Stimulated activated CD4-positive, alpha-beta T cell treated with anti-CD3 and anti-CD28 coated beads, Interleukin-12 subunit alpha, Interleukin-12 subunit beta, amount 100 ng/mL, for 48 hours (primary cell): ENCODE measurements around the gene DLGAP1.
"Not testable (repeated sequence)": the region's sequence is repeated elsewhere in the genome, so short reads cannot be mapped to it uniquely, and the experiment has no call there.

Source experiments
- DNase-seq, 3 donors: peaks; one replicate each; pipeline ENCODE4 v3.0.0-alpha.2; 2020; ENCODE audit warnings: low read depth in 2 of 3, low spot score in 1 of 3

The DLGAP1 gene

GRCh38 chr18:4455113-4455811, at the start of gene DLGAP1:
DLGAP1 (minus strand) TSS chr18:4455307.
- DNase-seq, result no peak

DNA sequence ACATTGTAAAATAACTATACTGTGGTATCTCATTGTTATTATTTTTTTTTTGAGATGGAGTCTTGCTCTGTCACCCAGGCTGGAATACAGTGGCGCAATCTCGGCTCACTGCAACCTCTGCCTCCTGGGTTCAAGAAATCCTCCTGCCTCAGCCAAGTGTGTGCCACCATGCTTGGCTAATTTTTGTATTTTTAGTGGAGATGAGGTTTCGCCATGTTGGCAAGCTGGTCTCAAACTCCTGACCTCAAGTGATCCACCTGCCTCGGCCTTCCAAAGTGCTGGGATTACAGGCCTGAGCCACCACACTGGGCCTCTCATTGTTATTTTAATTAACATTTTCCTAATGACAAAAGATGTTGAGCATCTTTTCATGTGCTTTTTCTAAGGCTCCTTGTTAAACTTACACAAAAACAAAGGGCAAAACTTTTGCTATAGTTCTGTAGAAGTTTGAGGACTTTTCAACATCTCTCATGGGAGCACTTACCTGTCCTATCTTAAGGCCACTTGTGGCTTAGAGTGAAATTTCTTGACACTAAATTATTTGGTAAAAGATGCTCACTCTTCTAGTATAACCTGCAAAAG, 39.7 kb upstream of the DLGAP1 start:
- DNase-seq, result not testable (repeated sequence)

DNA sequence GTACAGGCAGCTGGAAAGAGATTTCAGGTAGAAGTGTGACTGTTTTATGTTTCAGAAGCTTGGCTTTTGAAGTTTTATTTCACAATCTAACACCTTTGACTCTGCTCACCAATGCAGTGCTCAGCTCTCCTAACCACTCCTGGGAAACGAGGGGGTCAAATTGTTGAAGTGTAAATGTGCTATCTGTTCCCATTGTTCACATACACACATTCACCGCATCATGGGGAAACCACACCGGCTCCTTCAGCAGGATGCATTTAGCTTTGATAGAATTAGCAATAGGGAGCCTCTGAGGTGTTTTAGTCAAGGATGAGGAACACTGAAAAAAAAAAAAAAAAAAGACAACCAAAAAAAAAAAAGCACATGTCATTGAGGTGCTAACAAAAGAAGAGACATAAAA, 13.4 kb upstream of the DLGAP1 start:
- no peak for DNase-seq

DNA sequence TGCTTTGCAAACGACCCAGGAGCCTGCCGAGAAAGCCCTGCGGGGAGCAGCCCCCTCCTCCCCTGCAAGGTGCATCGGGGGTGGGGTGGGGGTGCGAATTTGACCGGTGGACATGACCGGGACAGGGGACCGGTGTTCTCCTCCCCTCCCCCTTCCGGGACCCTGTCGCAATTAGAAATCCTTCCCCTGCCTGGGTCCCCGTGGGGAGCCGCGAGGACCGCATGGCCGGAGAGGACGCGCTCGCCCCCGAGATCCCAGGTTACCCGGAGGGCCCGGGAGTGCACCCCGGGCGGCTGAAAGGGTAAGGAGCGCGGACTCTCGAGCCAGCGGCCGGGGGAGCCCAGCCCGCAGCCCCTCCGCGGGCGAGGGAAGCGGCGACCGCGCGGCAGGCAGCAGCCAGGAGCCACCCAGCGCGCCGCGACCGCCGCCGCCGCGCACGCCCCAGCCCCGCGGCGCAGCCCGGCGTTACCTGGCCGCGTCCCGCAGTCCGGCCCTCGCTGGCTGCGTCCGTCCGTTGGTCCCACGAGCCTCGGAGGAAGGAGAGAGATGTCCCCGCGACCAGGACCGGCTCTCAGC, 482 bp downstream of the DLGAP1 start:
- DNase-seq, result no peak

GRCh38 chr18:4453874-4454536, 1.1 kb downstream of the DLGAP1 start:
- DNase-seq, result no peak

DNA sequence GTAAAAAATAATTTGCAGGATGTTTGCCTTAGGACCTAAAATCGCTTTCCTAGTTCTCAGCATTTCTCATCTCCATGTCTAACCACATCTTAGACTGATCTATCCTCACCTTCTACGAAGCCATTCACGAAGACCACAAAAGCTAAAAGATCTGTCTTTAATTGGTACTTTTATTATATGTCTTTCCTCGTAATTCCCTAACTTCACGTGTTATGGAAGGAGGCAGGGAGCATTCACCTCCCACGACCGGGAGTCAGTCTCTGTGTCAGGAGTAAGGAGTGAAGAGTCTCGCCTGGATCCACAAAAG, 1.6 kb downstream of the DLGAP1 start:
- DNase-seq, result no peak

DNA sequence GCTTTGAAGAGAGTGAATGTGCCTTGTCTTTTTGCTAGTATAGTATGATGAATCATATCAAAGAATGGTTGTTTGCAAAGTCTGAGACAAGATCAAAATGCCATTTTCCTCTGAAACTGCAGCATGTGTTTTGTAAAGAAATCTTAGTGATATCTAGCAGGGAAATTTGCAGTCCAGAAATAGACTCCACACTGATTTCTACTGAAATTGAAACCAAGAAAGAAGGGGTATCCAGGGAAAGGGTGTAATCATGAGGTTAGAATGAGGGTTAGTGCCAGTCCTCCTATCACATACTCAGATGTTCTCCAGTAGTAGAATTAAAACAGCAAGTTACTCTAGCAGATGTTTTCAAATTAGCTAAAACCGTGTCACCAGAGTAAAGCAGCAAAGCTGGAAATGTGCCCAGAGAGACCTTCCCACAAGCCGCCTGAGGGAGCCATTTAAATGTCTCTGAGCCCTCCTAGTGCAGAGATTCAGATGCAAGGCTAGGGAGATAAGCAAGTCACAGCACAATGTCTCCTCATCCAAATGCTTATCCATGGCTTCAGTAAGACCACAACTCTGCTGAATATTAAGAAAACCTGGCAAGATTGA, 4.9 kb downstream of the DLGAP1 start:
- no peak for DNase-seq

GRCh38 chr18:4445902-4446301, 9.2 kb downstream of the DLGAP1 start:
- DNase-seq, result no peak

DNA sequence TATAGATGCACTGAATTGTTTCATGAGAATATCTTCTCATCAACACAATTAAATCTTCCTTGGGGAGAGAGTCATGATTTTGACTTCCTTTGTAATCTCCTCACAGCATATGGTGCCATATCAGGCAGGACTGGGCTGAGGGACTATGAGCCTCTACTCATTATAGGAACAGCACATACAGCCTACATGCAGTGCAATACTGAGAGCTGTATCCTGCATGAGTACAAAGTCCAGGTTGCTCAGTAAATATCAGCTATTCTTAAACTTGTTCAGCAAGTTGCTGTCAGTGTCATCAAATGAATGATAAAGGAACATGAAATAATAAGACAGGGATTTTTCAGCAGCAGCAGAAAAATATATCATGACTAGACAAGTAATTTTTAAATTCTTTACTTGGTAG, 10.8 kb downstream of the DLGAP1 start:
- DNase-seq, result no peak

- DNase-seq, result no peak
Measured at GRCh38 chr18:4441098-4441497, 14.0 kb downstream of the DLGAP1 start.

DNA sequence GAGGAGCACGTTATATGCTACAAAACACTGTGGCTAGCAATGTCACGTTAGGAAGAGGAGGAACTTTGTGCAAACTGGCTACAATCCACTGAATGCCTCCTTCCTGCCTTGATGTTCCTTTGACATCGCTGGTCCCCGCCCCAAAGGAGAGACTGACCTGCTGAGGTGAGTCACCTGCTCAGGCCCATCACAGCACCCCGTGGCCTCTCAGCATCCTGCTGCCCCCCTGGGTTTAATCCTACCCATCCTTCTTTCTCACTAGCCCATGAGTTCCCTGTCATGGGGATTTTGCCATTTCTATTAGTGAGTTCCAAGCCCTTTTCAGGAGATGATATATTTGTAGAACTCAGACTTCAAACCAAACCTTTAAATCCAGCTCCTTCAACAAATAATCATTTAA, 16.2 kb downstream of the DLGAP1 start:
- no peak for DNase-seq

GRCh38 chr18:4433717-4434116, 21.4 kb downstream of the DLGAP1 start:
- DNase-seq, result no peak

GRCh38 chr18:4430836-4431235, 24.3 kb downstream of the DLGAP1 start:
- DNase-seq, result no peak

- DNase-seq, result no peak
Measured at GRCh38 chr18:4417714-4418113, 37.4 kb downstream of the DLGAP1 start.

DNA sequence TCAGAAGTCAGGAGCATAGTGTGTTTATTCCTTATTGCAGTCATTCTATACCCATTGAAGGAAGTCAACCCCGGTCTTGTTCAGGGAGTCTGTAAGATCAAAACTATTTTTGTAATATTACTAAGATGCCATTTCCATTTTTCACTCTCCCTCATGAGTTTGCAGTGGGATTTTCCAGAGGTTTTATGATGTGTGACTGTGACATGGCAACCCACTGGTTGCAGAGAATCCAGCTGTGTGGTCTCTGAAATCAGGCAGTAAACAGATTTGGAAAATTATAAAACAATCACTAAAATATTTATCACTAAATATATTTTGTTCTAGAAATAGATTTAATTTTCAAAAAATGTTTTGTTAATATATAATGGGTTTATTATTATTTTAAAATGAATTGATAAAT, 38.1 kb downstream of the DLGAP1 start:
- no peak for DNase-seq

DNA sequence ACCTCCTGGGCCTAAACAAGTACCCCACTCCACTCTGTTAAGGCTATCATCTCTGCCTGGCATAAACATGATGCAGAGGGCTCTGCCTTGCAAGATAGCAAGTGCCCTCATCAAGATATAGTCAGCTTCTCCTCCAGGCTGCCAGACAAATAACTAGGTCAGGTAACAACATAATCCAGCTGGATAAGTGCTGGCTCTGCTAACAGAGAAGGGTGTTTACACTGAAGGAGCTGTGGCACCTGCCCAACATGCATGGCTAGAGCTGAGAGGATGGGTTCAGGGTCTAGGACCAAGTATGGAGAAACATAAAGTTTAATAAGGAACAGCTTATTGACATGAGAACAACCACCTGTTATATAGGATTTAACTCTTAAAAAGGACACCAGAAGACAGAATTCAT, 42.8 kb downstream of the DLGAP1 start:
- no peak for DNase-seq

GRCh38 chr18:4406856-4407255, 48.3 kb downstream of the DLGAP1 start:
- no peak for DNase-seq

- DNase-seq, result no peak
Measured at GRCh38 chr18:4405965-4406364, 49.1 kb downstream of the DLGAP1 start.

- DNase-seq, result no peak
Measured at GRCh38 chr18:4403836-4404235, 51.3 kb downstream of the DLGAP1 start.

- no peak for DNase-seq
Measured at GRCh38 chr18:4400911-4401310, 54.2 kb downstream of the DLGAP1 start.

DNA sequence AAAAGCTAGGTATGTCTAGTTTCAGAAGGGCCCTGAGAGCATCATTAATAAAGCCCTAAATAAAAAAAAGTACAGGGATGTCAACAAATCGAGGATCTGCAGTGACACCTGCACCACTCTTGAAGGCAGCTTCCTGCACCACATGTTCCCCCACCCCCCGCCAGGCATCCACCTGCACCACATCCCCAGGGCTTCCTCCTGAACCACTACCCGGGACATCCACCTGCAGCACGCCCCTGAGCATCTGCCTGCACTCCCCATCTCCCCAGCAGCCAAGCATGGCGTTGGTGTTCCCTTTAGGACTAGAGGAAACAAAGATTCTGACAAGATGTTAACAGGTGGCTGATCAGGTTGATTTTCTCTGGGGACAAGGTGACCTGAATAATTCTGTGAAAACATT, 55.2 kb downstream of the DLGAP1 start:
- DNase-seq, result no peak

DNA sequence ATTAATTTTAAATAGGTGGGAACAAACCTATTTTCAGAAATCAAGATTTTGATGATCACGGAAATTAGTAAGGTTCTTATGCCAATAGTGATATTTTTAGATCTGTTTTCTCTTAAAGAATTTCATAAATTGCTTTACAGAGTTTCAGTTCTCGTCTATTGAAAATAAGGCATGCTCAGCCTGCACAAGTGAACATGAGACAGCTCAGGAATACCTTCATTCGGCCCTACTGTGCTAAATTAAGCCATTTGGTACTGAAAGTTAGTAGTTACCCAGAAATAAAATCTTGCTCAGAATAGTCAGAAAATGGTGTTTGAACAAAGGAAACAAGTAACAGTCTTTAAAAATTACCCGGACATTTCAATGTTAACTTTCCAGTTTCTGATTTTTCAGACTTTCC, 60.4 kb downstream of the DLGAP1 start:
- DNase-seq, result no peak
